ENCODE results near the gene SGSM1. TPM values are rescaled to one million over a fixed set of nuclear protein-coding genes. Genes with fewer than 3 reads are reported as not detected.
A peak's percentile ranks its signal among the peaks of the same experiment; 100 is the strongest.

The SGSM1 gene
- total and polyA plus RNA-seq, 10 of the 15 experiments (the other 5 are each of a cell fraction or from before 2014, with no cell fraction given): not detected

DNA sequence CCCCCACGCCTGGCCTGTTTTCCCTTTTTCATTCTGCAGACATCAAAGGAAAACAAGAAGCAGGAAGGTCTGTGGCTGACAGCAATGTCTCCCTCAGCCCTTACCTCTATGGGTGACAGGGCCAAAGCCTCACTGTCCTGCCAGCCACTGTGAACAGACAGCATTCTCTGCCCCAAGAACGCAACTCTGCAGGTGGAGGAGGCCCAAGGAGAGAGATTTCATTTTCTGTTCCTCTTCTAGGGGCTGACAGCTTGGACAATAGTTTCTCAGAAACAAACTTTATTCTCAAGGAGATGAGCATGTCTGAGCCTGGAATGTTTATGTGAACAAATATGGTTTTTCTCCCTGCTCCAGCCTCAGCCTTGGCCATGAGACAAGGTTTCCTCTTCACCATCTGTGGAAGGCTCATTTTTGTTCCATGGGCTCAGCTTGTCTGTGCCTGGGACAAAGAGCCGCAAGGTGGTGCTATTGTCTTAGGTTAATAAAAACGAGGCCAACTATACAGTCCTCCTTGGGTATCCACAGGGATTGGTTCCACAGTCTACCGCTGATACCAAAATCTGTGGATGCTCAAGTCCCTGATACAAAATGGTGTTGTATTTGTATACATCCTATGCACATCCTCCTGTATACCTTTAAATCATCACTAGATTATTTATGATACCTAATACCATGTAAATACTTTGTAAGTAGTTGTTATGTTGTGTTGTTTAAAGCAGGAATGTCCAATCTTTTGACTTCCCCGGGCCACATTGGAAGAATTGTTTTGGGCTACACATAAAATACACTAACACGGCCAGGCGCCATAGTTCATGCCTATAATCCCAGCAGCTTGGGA is 37.3 kb upstream of the SGSM1 start:
- Histone ChIP-seq H4K20me1 (ENCODE audit: control insufficient read depth, insufficient read depth) (no peaks in the 10 kb centered on the region), H3K4me3 (no peak overlapping the region), H3K4me2 (ENCODE audit: control insufficient read depth, insufficient read depth) (no peak overlapping the region), H3K9me3 (replicated peaks; ENCODE audit: control insufficient read depth, insufficient read depth, low read length) (no peaks in the 10 kb centered on the region), H3K79me2 (ENCODE audit: control insufficient read depth, insufficient read depth, low read length) (no peaks in the 10 kb centered on the region), H3K9ac (ENCODE audit: control insufficient read depth, insufficient read depth, low read length) (no peak overlapping the region), H3K27ac (ENCODE audit: control insufficient read depth, insufficient read depth) (no peak overlapping the region), H3K36me3 (ENCODE audit: control insufficient read depth in 2 of 2, insufficient read depth in 2 of 2, low read length in 1 of 2) (no peaks in the 10 kb centered on the region), H2AFZ (ENCODE audit: control insufficient read depth, low read depth, low read length) (no peak overlapping the region), H3K27me3 (replicated peaks in 1 of 2; ENCODE audit: control insufficient read depth in 2 of 2, insufficient read depth in 2 of 2, low read length in 1 of 2) (no peaks in the 10 kb centered on the region; a peak in 1 of 4 replicates), H3K4me1 (ENCODE audit: control insufficient read depth, insufficient read depth, low read length) (no peaks in the 10 kb centered on the region)
- 47% methylated on average over 8 of the region's 8 CpGs for WGBS (ENCODE audit: insufficient coverage, insufficient replicate concordance, low lambda C conversion rate, missing lambda C conversion rate)
- POLR2A ChIA-PET: no interaction called here
- intact Hi-C loops (cut with micrococcal nuclease; ENCODE audit: unreplicated experiment): loop anchor here (2.0 kb wide), 1 partner anchor 82 kb away; no protein-coding TSS in a partner anchor
- SMC1A ChIA-PET (ENCODE audit: uncharacterized antibody, unreplicated experiment): interaction anchor here (0.7 to 1.4 kb wide), 5 partner anchors 10 to 82 kb away, joined by 3 to 4 read pairs (median 3); no protein-coding TSS in a partner anchor
- RAD21 ChIA-PET (ENCODE audit: unreplicated experiment): interaction anchor here (0.6 to 1.5 kb wide), 3 partner anchors 11 to 236 kb away, joined by 3 to 5 read pairs (median 3); no protein-coding TSS in a partner anchor
- BruUV-seq (replicated peaks): no TSS peak
- FAIRE-seq: peak; percentile 72
- in situ Hi-C loops (cut with MboI): no loop called here
- DNase-seq (ENCODE audit: low read depth, low spot score): no peak
- peak; percentile 82 for ATAC-seq
- TF ChIP-seq RFX5 (IDR thresholded peaks at IDR 0.05; ENCODE audit: low read depth, low read length) (no peak), YBX1 (IDR thresholded peaks at IDR 0.05) (no peak), RUNX3 (IDR thresholded peaks at IDR 0.05; ENCODE audit: low read length) (no peak), ZNF274 (IDR thresholded peaks at IDR 0.05; ENCODE audit: insufficient read depth, insufficient read length) (no peak), NKRF (conservative IDR thresholded peaks at IDR 0.05) (no peak), RAD21 (IDR thresholded peaks at IDR 0.05; ENCODE audit: insufficient read depth, low read depth, low read length) (peak; percentile 69), SMC3 (IDR thresholded peaks at IDR 0.05; ENCODE audit: borderline replicate concordance, low read length) (0 out of 2 replicates have a peak, but pooled peaks have one; percentile 23), NFXL1 (IDR thresholded peaks at IDR 0.05; ENCODE audit: borderline replicate concordance) (no peak), SPI1 (IDR thresholded peaks at IDR 0.05; ENCODE audit: borderline replicate concordance, insufficient read depth, low read depth, low read length) (peak; percentile 40; the same call in 1 of the 2 replicates)
- TF ChIP-seq, protein P1, sequence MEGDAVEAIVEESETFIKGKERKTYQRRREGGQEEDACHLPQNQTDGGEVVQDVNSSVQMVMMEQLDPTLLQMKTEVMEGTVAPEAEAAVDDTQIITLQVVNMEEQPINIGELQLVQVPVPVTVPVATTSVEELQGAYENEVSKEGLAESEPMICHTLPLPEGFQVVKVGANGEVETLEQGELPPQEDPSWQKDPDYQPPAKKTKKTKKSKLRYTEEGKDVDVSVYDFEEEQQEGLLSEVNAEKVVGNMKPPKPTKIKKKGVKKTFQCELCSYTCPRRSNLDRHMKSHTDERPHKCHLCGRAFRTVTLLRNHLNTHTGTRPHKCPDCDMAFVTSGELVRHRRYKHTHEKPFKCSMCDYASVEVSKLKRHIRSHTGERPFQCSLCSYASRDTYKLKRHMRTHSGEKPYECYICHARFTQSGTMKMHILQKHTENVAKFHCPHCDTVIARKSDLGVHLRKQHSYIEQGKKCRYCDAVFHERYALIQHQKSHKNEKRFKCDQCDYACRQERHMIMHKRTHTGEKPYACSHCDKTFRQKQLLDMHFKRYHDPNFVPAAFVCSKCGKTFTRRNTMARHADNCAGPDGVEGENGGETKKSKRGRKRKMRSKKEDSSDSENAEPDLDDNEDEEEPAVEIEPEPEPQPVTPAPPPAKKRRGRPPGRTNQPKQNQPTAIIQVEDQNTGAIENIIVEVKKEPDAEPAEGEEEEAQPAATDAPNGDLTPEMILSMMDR (IDR thresholded peaks at IDR 0.05 in 2 of 3, conservative IDR thresholded peaks at IDR 0.05 in 1 of 3; ENCODE audit: control insufficient read depth in 2 of 3, extremely low read depth in 1 of 3, insufficient read depth in 1 of 3, low read depth in 3 of 3, low read length in 3 of 3): peak; percentile 4 to 56 (median 24); a peak in 3 of 6 replicates
- CTCF ChIA-PET: interaction anchor here (0.6 to 3.2 kb wide), 9 partner anchors 8 to 280 kb away, joined by 3 to 22 read pairs (median 3); no protein-coding TSS in a partner anchor

Measured in GM12878 (cell line).